GM18909 (cell line): ENCODE data around the gene ARTN.

Experiments used
- ATAC-seq: cut with Tn5 transposase; IDR thresholded peaks from one replicate; pipeline ENCODE4 v1.9.1; 2021; ENCODE audit warnings: mild to moderate bottlenecking; ENCODE audit not compliant: unreplicated experiment, poor library complexity

ARTN gene

DNA sequence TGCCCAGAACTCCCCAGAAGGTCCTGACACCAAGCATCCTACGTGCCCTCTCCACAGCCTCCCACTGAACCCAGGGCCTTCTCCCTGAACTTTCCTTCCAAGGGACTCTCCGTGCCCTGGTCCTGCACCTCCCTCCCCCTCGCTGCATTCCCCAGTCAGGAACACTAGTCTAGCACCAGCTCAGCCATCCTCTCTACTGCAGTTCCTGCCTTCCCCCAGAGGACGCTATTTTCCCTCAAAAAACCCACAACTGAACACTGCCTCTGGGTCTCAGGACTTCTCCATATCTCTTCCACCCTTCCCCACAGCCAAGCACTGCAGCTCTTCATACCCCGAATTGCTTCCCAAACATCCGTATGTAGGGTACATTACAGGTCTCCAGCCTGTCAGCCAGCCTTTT is 12.6 kb upstream of the ARTN start:
- no peak for ATAC-seq

DNA sequence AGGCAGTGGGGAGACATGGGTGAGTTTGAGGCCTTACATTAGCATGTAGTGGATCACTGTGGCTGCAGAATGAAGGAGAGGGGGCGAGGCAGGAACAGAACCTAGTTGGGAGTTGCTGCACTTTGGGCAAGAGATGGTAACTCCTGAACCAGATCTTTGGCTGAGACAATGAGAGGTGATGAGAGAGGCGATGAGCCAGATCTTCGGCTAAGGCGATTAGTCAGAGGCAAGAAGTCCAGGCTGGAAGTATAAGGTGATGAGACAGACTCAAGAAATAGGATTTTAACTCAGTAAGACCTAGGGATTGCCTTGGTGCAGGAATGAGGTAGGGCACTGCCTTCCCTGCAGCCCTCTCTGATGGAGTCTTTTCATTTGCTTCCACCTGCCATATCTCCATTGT is 9.1 kb upstream of the ARTN start:
- no peak for ATAC-seq

DNA sequence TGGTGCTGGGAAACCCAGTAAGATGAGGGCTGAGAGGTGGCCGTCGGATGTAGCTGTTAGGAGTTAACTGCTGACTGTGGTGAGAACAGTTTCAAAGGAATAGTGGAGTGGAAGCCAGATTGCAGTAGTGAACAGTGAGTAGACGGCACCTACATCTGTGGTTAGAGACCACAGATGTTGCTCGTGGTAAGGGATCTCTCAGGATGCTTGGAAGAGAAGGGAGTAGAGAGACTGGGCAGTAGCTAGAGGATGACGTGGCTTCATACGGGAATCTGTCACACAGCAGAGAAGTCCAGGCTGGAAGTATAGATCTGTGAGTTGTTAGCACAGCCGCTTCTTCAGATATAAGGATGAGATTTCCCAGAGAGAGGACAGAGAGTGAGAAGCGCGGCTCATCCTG is 7.8 kb upstream of the ARTN start:
- no peak for ATAC-seq

DNA sequence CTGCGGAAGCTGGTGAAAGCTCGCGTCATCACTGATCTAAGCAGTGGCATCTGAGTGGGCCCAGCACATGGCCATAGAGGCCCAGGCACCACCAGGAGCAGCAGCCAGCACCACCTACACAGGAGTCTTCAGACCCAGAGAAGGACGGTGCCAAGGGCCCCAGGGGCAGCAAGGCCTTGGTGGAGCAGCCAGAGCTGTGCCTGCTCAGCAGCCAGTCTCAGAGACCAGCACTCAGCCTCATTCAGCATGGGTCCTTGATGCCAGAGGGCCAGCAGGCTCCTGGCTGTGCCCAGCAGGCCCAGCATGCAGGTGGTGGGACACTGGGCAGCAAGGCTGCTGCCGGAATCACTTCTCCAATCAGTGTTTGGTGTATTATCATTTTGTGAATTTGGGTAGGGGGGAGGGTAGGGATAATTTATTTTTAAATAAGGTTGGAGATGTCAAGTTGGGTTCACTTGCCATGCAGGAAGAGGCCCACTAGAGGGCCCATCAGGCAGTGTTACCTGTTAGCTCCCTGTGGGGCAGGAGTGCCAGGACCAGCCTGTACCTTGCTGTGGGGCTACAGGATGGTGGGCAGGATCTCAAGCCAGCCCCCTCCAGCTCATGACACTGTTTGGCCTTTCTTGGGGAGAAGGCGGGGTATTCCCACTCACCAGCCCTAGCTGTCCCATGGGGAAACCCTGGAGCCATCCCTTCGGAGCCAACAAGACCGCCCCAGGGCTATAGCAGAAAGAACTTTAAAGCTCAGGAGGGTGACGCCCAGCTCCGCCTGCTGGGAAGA is 3.2 kb upstream of the ARTN start:
- ATAC-seq, result no peak

DNA sequence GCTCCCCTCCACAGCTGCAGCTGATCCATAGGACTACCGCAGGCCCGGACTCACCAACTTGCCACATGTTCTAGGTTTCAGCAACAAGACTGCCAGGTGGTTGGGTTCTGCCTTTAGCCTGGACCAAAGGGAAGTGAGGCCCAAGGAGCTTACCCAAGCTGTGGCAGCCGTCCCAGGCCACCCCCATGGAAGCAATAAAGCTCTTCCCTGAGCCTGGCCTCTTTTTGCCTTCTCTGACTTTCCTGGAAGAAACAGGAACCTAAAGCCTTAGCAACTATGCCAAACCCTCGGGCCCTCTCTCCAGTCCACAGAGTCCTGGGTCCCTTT is 2.7 kb upstream of the ARTN start:
- ATAC-seq, result no peak

DNA sequence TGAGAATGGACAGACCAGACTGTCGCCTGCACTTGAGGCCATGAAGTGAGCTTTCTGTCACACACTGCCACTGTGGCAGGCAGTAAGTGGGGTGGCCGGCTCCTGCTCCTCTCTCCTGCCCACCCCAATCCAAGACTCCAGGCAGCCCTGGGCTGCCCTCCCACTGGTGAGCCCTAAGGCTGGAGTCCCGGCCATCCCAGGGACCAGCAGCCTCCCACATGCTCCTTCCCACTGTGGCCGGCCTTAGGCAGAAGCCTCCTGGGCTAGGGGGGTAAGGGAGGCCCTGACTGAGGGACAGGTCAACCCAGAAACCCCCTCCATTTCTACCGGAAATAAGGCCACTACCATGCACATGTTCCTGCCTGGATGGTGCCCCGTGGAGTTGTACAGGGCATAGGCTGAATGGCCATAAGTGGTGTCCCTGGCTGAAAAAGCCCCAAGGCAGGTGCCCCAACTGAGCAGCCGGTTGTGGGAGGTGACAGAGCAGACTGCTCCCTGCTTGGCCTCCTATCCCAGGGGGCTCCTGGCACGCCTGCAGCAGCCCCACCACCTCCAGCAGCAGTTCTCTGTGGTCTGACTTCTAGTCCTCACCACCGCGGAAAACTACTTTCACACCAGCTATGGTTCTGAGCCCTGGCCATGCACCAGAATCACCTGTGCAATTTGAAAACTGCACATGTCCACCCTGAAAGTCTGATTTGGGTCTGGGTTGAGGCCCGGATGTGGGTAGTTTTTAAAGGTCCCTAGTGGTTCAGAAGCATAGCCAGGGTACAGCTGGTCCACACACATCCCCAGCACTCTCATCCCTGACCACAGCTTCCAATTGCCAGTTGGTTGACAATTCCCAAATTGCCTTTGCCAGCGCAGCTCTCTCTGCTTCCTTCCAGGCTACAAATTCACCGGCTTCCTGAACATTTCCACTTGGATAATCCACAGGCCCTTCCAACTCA is 1.6 kb upstream of the ARTN start:
- no peak for ATAC-seq

DNA sequence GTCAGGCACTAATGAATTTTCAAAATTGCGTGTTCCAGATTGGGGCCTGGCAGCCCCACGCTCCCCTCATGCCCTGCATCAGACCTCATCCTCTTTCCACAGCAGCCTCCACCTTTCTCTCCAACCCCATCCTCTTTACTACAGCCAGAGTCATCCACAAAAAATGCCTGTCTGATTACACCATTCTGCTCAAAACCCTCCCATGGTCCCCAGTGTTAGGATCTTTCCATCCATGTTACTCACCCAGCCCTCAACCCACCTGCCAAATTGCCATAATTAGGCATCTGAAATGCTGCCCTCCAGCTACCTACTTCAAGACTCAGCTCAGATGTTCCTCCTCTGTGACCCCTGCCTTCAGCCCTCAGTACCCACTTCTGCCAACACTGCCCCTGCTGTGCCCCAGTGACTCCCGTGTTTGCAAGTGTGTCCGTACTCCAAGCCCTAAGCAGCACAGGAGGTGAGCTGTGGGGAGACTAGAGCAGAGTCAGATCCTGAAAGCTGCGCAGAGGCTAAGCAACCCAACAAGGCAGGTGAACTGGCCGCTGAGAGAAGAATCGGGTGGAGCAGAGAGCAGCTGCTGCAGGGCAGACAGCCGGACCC is 715 bp upstream of the ARTN start:
- no peak for ATAC-seq

DNA sequence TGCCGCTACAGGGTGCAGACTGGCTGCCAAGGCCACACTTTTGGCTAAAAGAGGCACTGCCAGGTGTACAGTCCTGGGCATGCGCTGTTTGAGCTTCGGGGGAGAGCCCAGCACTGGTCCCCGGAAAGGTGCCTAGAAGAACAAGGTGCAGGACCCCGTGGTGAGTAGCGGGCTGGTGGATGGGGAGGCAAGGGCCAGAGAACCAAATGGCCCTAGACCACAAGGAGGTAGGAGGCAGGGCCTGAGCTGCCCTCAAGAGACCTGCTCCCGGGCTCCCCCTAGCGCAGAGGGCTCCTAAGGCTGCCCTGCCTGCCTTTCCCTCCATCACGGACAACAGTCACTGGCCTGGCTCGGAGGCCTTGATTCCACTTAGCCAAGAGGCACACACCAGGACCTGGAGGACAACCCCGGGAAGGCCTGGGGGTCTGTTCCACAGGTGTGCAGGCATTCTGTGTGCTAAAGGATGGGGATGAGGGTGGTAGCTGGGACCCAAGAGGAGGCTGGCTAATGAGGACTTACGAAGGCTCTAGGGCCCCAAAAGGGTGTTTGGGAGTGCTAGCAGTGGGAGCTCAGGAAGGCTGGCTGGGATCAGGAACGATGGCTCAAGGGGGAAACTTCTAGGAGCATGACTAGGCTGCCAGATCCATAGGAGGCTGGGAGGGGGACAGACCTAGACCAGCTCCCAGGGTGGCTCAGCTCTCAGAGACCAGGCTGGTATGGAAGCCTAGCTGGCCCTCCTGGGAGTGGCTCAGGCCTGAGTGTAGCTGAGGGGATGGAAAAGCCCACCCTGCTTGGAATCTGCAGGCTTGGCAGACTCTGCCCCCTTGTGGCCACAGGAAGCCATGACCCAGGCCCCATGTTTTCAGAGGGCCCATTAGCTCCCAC is 742 bp downstream of the ARTN start:
- no peak for ATAC-seq

DNA sequence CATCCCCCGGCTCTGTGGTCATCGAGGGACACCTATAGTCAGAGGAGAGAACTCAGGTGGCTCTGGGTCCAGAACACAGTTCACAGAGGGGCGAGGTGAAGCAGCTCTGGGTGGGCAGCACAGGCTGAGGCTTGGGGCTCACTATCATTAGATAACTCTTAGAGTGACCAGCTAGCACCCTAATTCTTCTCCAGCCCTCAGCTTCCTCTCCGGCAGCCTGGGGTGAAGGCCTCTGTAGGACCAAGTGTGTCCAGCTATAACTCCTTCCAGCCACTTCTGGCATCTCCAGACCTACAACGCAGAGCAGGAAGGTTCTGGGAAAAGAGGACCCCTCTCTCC is 1.4 kb downstream of the ARTN start:
- no peak for ATAC-seq

DNA sequence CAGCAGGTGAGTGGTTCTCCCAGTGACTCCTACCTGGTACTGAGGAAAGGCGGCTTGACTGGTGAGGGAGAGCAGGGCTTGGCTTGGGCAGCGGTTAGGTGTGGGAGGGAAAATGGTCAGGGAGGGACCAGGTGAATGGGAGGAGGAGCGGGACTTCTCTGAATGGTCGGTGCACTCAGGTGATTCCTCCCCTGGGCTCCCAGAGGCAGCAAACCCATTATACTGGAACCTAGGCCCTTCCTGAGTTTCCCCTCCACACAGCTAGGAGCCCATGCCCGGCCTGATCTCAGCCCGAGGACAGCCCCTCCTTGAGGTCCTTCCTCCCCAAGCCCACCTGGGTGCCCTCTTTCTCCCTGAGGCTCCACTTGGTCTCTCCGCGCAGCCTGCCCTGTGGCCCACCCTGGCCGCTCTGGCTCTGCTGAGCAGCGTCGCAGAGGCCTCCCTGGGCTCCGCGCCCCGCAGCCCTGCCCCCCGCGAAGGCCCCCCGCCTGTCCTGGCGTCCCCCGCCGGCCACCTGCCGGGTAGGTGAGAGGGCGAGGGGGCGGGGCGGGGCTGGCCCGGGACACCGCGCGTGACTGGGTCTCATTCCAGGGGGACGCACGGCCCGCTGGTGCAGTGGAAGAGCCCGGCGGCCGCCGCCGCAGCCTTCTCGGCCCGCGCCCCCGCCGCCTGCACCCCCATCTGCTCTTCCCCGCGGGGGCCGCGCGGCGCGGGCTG is 2.3 kb downstream of the ARTN start:
- ATAC-seq, result no peak

DNA sequence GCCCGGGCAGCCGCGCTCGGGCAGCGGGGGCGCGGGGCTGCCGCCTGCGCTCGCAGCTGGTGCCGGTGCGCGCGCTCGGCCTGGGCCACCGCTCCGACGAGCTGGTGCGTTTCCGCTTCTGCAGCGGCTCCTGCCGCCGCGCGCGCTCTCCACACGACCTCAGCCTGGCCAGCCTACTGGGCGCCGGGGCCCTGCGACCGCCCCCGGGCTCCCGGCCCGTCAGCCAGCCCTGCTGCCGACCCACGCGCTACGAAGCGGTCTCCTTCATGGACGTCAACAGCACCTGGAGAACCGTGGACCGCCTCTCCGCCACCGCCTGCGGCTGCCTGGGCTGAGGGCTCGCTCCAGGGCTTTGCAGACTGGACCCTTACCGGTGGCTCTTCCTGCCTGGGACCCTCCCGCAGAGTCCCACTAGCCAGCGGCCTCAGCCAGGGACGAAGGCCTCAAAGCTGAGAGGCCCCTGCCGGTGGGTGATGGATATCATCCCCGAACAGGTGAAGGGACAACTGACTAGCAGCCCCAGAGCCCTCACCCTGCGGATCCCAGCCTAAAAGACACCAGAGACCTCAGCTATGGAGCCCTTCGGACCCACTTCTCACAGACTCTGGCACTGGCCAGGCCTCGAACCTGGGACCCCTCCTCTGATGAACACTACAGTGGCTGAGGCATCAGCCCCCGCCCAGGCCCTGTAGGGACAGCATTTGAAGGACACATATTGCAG is 3.0 kb downstream of the ARTN start:
- ATAC-seq, result no peak

DNA sequence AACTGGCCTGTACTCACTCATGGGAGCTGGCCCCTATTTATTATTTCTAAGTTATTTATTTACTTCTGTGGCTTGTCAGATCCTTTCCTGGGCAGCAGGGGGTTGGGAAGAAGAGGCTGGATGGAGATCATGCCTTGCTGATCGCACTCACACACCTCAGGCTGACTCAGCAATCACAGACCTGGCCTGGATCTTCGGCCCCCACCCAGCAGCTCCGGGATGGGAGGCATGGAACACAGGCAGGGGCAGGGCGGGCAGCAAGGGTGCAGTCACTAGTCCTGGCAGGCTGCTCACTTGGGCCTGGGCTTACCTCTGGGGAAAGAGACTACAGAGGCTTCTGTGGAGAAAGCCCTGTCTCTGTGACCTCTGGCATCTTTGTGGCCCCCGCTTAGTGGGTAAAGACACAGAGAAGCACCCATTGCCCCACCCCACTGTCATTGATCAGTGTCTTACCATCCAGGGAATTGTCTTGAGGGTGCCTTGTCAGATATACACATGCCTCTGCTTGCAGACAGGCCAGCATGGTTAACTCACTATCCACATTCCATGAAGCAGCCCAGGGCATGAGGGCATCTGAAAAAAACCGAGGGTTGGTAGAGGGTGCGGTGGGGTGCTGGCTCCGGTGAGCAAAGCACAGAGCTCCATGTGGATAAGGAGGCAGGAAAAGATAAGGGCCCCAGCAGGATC is 3.7 kb downstream of the ARTN start:
- no peak for ATAC-seq

DNA sequence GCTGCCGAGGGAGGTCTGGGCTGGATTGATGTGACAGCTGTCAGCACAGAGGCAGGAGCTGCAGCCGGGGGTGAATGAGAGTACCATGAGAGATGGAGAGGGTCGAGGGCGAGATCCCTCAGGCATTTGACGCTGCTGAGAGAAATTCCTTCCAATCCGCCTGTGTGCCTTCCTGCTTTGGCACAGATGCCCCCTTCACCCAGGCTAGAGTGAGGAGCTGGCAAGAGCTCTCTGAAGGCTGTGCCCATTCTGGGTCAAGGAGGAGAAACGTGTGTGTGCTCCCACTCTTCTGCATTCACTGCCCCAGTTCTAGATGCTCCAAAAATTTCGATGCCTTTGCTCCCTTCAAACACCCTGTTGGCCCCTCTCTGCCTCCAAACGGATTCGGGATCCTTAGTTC is 4.8 kb downstream of the ARTN start:
- no peak for ATAC-seq

DNA sequence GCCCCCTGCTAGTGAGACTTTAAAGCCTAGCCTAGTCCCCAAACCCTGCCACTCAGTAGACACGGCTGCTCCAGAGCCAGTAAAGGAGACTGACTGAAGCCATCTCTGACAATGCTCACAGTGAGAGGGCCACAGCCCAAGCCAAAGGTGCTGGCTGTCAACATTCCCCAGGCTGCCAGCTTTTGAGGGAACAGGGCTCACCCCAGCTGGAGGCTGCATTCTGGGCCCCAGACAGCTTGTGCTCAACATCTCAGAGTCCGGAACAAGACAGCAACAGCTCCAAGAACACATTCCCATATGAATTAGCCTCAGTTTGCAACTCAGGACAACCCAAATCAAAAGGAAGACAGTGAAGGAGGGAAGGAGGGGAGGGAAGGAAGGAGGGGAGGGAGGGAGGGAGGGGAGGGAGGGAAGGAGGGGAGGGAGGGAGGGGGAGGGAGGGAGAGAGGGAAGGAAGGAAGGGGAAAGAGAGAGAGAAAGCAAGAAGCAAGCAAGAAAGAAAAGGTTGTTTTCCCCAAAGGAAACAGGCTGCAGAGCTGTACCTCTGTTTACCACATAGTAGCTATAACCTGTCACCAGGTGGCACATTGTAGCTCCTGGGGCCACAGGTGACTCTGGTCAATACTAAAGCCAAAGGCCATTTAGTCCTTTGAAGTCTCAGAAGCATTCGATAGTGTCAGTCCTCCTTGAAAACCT is 5.4 kb downstream of the ARTN start:
- ATAC-seq, result no peak

DNA sequence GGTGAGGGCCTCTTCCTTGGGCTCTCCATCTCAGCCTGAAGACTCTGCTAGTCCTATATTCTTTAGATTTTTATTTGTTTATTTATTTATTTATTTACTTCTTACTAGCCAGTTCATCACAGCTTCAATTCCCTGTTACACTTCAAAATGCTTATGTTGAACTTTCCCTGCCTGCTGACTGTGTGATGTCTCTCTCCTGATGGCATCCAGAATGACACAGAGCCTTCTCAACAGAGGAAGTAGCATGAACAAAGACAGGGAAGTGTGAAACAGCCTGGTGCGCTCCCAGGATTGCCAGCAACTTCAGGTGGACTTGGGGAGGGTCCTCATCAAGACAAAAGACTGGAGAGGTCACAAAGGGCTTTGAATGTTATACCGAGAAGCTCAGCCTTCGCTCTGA is 8.8 kb downstream of the ARTN start:
- ATAC-seq, result no peak

DNA sequence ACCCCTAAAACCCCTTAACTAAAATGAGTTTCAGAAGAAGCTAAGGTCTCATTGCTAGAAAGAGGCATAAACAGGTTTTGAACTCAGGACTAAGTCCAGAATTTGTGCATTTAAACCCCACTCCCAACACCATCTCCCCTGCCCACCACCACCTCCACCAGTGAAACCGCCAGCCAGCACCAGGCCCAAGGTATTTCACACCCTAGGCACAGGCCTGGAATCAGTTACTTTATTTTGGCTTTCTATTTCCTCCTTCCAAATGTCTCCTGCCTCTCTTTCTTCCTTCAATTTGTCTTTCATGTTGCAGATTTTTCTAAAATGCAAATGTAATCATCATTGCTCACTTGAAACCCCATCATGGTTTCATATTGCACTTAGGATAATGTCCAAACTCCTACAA is 11.3 kb downstream of the ARTN start:
- no peak for ATAC-seq

DNA sequence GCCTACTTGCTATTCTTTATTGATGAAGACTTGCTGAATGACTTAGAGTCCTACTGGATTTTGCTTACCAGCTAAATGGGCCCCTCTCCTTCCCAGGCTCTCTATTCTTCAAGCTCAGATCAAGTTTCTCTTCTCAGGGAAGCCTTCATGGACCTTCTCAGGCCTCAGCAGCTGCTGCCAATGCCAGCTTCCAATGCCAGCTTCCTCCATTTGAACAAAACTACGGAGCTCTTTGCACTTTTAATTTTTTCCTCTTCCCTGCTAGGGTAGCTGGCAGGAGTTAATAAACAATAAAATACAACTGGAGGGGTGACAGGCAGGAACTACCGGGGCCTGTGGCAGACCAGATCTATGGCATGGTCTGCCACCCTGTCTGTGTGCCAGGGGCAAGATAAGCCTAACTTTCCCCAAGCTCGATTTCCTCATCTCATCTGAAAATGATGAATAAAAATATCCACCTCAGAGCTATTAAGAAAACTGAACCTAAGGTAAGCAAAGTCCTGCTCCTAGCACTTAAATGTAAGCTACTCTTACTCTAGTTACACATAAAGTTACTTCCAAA is 12.2 kb downstream of the ARTN start:
- no peak for ATAC-seq
